ENCODE measurements around the gene EGFL8. TPM values are rescaled to one million over a fixed set of nuclear protein-coding genes. Genes with fewer than 3 reads are reported as not detected.

The EGFL8 gene
- total and polyA plus RNA-seq, 9 of the 15 experiments (the other 6 are each of a cell fraction or from before 2014, with no cell fraction given) = 2.2 to 47.4 (median 14.2) TPM

DNA sequence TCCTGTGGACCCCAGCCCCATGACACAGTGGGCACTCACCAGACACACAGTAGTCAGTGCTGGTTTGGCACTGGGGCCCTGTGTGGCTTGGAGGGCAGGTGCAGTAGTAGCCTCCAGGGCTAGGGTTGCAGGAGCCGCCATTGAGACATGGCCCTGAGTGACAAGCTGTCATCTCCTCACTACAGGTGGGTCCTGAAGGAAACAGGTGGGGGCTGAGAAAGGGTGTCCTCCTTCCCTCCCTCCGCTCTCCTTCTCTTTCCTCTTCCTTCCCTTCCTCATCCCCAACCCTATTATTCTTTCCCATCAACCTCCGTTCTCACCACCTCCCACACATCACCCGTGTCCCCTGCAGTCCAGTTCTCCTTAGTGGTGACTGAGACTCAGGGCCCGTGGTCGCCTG lies 49.3 kb downstream of the EGFL8 start:
- FAIRE-seq = no peak
- Histone ChIP-seq H4K20me1 (replicated peaks; ENCODE audit: control insufficient read depth, insufficient read depth, low read length) (no peaks in the 10 kb centered on the region), H3K9ac (ENCODE audit: insufficient read depth in 1 of 2, low read depth in 2 of 2, low read length in 2 of 2) (peak overlapping the region in 1 of 2 experiments; percentile 31; a peak in 1 of 4 replicates), H3K27me3 (ENCODE audit: control insufficient read depth in 2 of 2, insufficient read depth in 2 of 2, low read length in 2 of 2) (peaks cover 0 to 19% of the 10 kb centered on the region in 2 experiments; a peak in 2 of 5 replicates), H2AFZ (ENCODE audit: low read depth, low read length) (0 out of 2 replicates have a peak overlapping the region, but pooled peaks have one; percentile 12), H3K4me3 (no peak overlapping the region), H3K27ac (ENCODE audit: extremely low read depth, low read depth, low read length) (no peak overlapping the region), H3K9me1 (ENCODE audit: control insufficient read depth, insufficient read depth, low read length) (no peaks in the 10 kb centered on the region), H3K9me3 (replicated peaks; ENCODE audit: control insufficient read depth, insufficient read depth, low read depth, low read length) (no peaks in the 10 kb centered on the region), H3K79me2 (ENCODE audit: control insufficient read depth, insufficient read depth, low read length) (no peaks in the 10 kb centered on the region), H3K4me2 (ENCODE audit: insufficient read depth, low read length) (no peak overlapping the region), H3K36me3 (ENCODE audit: control insufficient read depth, insufficient read depth, low read length) (no peaks in the 10 kb centered on the region), H3K4me1 (replicated peaks in 1 of 2; ENCODE audit: control insufficient read depth in 2 of 2, insufficient read depth in 2 of 2, low read length in 2 of 2) (peaks cover 10 to 18% of the 10 kb centered on the region in 2 experiments; a peak in 4 of 5 replicates)
- ChIA-PET POLR2A (interaction anchor here (0.6 to 2.6 kb wide), 2 partner anchors 18 to 264 kb away, joined by 3 to 9 read pairs; no protein-coding TSS in a partner anchor), CTCF (ENCODE audit: low intra/inter-chr PET ratio) (no interaction called here)
- ATAC-seq = no peak
- 22% methylated on average over 6 of the region's 6 CpGs for WGBS (ENCODE audit: insufficient coverage, low coverage, missing lambda C conversion rate)
- no TSS peak for BruUV-seq (replicated peaks)
- no peak for DNase-seq (ENCODE audit: extremely low read depth in 1 of 4, low spot score in 3 of 4)
- in situ Hi-C loops (cut with MboI) (no loop called here), intact Hi-C loops (cut with micrococcal nuclease) (no loop called here)
- TF ChIP-seq RUNX1 (IDR thresholded peaks at IDR 0.05; ENCODE audit: low read depth) (no peak), ZNF143 (CRISPR knock-in tag; IDR thresholded peaks at IDR 0.05) (no peak), ZNF830 (CRISPR knock-in tag; IDR thresholded peaks at IDR 0.05) (no peak), E2F3 (CRISPR knock-in tag; IDR thresholded peaks at IDR 0.05) (no peak), PTRF (tag; IDR thresholded peaks at IDR 0.05) (no peak), KLF1 (tag; IDR thresholded peaks at IDR 0.05) (no peak), TAF1 (IDR thresholded peaks at IDR 0.05; ENCODE audit: control insufficient read depth, extremely low read depth, insufficient read depth, low read length, severe bottlenecking) (no peak), ZNF586 (CRISPR knock-in tag; conservative IDR thresholded peaks at IDR 0.05) (no peak), DNMT1 (IDR thresholded peaks at IDR 0.05) (no peak), SMAD2 (IDR thresholded peaks at IDR 0.05; ENCODE audit: low read depth, low read length) (no peak), MIER1 (IDR thresholded peaks at IDR 0.05; ENCODE audit: low read depth) (no peak)
- TF ChIP-seq, protein P1, sequence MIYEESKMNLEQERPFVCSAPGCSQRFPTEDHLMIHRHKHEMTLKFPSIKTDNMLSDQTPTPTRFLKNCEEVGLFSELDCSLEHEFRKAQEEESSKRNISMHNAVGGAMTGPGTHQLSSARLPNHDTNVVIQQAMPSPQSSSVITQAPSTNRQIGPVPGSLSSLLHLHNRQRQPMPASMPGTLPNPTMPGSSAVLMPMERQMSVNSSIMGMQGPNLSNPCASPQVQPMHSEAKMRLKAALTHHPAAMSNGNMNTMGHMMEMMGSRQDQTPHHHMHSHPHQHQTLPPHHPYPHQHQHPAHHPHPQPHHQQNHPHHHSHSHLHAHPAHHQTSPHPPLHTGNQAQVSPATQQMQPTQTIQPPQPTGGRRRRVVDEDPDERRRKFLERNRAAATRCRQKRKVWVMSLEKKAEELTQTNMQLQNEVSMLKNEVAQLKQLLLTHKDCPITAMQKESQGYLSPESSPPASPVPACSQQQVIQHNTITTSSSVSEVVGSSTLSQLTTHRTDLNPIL (CRISPR knock-in tag; IDR thresholded peaks at IDR 0.05) = no peak
- TF ChIP-seq, protein P2, sequence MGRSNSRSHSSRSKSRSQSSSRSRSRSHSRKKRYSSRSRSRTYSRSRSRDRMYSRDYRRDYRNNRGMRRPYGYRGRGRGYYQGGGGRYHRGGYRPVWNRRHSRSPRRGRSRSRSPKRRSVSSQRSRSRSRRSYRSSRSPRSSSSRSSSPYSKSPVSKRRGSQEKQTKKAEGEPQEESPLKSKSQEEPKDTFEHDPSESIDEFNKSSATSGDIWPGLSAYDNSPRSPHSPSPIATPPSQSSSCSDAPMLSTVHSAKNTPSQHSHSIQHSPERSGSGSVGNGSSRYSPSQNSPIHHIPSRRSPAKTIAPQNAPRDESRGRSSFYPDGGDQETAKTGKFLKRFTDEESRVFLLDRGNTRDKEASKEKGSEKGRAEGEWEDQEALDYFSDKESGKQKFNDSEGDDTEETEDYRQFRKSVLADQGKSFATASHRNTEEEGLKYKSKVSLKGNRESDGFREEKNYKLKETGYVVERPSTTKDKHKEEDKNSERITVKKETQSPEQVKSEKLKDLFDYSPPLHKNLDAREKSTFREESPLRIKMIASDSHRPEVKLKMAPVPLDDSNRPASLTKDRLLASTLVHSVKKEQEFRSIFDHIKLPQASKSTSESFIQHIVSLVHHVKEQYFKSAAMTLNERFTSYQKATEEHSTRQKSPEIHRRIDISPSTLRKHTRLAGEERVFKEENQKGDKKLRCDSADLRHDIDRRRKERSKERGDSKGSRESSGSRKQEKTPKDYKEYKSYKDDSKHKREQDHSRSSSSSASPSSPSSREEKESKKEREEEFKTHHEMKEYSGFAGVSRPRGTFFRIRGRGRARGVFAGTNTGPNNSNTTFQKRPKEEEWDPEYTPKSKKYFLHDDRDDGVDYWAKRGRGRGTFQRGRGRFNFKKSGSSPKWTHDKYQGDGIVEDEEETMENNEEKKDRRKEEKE (IDR thresholded peaks at IDR 0.05; ENCODE audit: borderline replicate concordance in 1 of 2, control insufficient read depth in 1 of 2, low read depth in 2 of 2, low read length in 1 of 2) = no peak
- TF ChIP-seq, protein P3, sequence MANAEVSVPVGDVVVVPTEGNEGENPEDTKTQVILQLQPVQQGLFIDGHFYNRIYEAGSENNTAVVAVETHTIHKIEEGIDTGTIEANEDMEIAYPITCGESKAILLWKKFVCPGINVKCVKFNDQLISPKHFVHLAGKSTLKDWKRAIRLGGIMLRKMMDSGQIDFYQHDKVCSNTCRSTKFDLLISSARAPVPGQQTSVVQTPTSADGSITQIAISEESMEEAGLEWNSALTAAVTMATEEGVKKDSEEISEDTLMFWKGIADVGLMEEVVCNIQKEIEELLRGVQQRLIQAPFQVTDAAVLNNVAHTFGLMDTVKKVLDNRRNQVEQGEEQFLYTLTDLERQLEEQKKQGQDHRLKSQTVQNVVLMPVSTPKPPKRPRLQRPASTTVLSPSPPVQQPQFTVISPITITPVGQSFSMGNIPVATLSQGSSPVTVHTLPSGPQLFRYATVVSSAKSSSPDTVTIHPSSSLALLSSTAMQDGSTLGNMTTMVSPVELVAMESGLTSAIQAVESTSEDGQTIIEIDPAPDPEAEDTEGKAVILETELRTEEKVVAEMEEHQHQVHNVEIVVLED (CRISPR knock-in tag; IDR thresholded peaks at IDR 0.05) = no peak
- TF ChIP-seq, protein P4, sequence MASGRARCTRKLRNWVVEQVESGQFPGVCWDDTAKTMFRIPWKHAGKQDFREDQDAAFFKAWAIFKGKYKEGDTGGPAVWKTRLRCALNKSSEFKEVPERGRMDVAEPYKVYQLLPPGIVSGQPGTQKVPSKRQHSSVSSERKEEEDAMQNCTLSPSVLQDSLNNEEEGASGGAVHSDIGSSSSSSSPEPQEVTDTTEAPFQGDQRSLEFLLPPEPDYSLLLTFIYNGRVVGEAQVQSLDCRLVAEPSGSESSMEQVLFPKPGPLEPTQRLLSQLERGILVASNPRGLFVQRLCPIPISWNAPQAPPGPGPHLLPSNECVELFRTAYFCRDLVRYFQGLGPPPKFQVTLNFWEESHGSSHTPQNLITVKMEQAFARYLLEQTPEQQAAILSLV (tag; IDR thresholded peaks at IDR 0.05) = no peak

Measured in K562 (cell line).